IMR-90 (cell line): ENCODE measurements around the gene ETFB. TPM values are rescaled to one million over a fixed set of nuclear protein-coding genes. Genes with fewer than 3 reads are reported as not detected.

Experiments
- ATAC-seq: fragments of 200-7000 bp; cut with Tn5 transposase; 2 replicates; pipeline ENCODE4 v1.9.1; 2020; ENCODE audit warnings: low read depth, mild to moderate bottlenecking, moderate library complexity
- BruUV-seq: library from RNA; stranded (reverse); fragments of 400-500 nt; replicated peaks from 2 replicates; lab custom pipeline; 2021; lab: Mats Ljungman, UMichigan
- CTCF ChIA-PET: fragments of 300-600 bp; formaldehyde crosslinking; extraction: SDS; loops from one replicate; lab custom pipeline; 2021; ENCODE audit warnings: antibody characterized with exemption; lab: Yijun Ruan, JAX
- POLR2A ChIA-PET: fragments of 300-600 bp; sonication (Branson Sonifier 250); formaldehyde crosslinking; loops from one replicate; lab custom pipeline; 2022; ENCODE audit warnings: antibody characterized with exemption; ENCODE audit not compliant: unreplicated experiment; lab: Charles Lee
- DNase-seq: peaks from one replicate; pipeline ENCODE4 v3.0.0; 2013
- H2AFZ ChIP-seq: replicated peaks from 2 replicates; pipeline ENCODE3; 2013; ENCODE audit warnings: low read length, mild to moderate bottlenecking; ENCODE audit not compliant: poor library complexity
- H2AK5ac ChIP-seq: 2 replicates; pipeline ENCODE4 v1.6.1; 2013; ENCODE audit warnings: low read depth, low read length, inconsistent platforms
- H2AK9ac ChIP-seq: replicated peaks from 2 replicates; pipeline ENCODE3; 2013; ENCODE audit warnings: mild to moderate bottlenecking, low read depth, low read length, moderate library complexity; ENCODE audit not compliant: poor library complexity
- H2BK120ac ChIP-seq: 2 replicates; pipeline ENCODE4 v1.6.1; 2013; ENCODE audit warnings: low read depth, low read length, inconsistent platforms
- H2BK15ac ChIP-seq: 3 replicates; pipeline ENCODE4 v1.6.1; 2013; ENCODE audit warnings: low read depth, low read length, inconsistent platforms
- H2BK20ac ChIP-seq: 2 replicates; pipeline ENCODE4 v1.6.1; 2013; ENCODE audit warnings: low read depth, mild to moderate bottlenecking, inconsistent platforms, low read length, moderate library complexity
- H2BK5ac ChIP-seq: 2 replicates; pipeline ENCODE4 v1.6.1; 2013; ENCODE audit warnings: mild to moderate bottlenecking, low read depth, low read length, inconsistent platforms; ENCODE audit not compliant: poor library complexity, severe bottlenecking
- H3K14ac ChIP-seq: replicated peaks from 2 replicates; pipeline ENCODE4 v1.6.1; 2013; ENCODE audit warnings: low read depth, low read length, inconsistent platforms
- H3K18ac ChIP-seq: 2 replicates; pipeline ENCODE4 v1.6.1; 2013; ENCODE audit warnings: low read depth, low read length, control low read depth
- H3K23ac ChIP-seq: 2 replicates; pipeline ENCODE4 v1.6.1; 2013; ENCODE audit warnings: low read depth, low read length, inconsistent platforms
- H3K27ac ChIP-seq: 2 replicates; pipeline ENCODE4 v1.5.1; 2013; ENCODE audit warnings: mild to moderate bottlenecking, control low read depth, low read length; ENCODE audit not compliant: insufficient read depth
- H3K27me3 ChIP-seq: 2 replicates; pipeline ENCODE4 v1.6.1; 2013; ENCODE audit warnings: low read length; ENCODE audit not compliant: control insufficient read depth, insufficient read depth
- H3K36me3 ChIP-seq: 2 replicates; pipeline ENCODE4 v1.6.1; 2013; ENCODE audit warnings: low read length, mixed read lengths; ENCODE audit not compliant: control insufficient read depth, insufficient read depth
- H3K4ac ChIP-seq: 2 replicates; pipeline ENCODE4 v1.6.1; 2013; ENCODE audit warnings: low read depth, low read length, inconsistent platforms
- H3K4me1 ChIP-seq: 2 replicates; pipeline ENCODE4 v1.6.1; 2013; ENCODE audit warnings: low read length, mixed read lengths; ENCODE audit not compliant: control insufficient read depth, insufficient read depth
- H3K4me2 ChIP-seq: 2 replicates; pipeline ENCODE4 v1.6.1; 2013; ENCODE audit warnings: low read depth, mild to moderate bottlenecking, control low read depth, low read length, moderate library complexity
- H3K4me3 ChIP-seq: 2 replicates; pipeline ENCODE4 v1.5.1; 2013; ENCODE audit warnings: low read depth, mild to moderate bottlenecking, control low read depth, low read length, moderate library complexity; ENCODE audit not compliant: insufficient read depth
- H3K56ac ChIP-seq: 2 replicates; pipeline ENCODE4 v1.6.1; 2013; ENCODE audit warnings: low read length, inconsistent platforms; ENCODE audit not compliant: insufficient read depth; ENCODE audit errors: extremely low read depth
- H3K79me1 ChIP-seq, 2 experiments: 2 replicates each; pipeline ENCODE4 v1.6.1; 2013; ENCODE audit warnings: low read length in 2 of 2, inconsistent platforms in 1 of 2, low read depth in 1 of 2
- H3K9ac ChIP-seq: 2 replicates; pipeline ENCODE4 v1.6.1; 2013; ENCODE audit warnings: low read depth, low read length, control low read depth
- H3K9me1 ChIP-seq: 2 replicates; pipeline ENCODE4 v1.6.1; 2013; ENCODE audit warnings: low read length, inconsistent platforms; ENCODE audit not compliant: insufficient read depth
- H3K9me3 ChIP-seq: 2 replicates; pipeline ENCODE4 v1.6.1; 2013; ENCODE audit warnings: low read length; ENCODE audit not compliant: control insufficient read depth, insufficient read depth
- H4K20me1 ChIP-seq: 2 replicates; pipeline ENCODE4 v1.6.1; 2013; ENCODE audit warnings: low read length, inconsistent platforms; ENCODE audit not compliant: insufficient read depth
- H4K5ac ChIP-seq: 2 replicates; pipeline ENCODE4 v1.6.1; 2013; ENCODE audit warnings: mild to moderate bottlenecking, low read depth, low read length, control low read depth
- H4K8ac ChIP-seq, 2 experiments: 2 replicates each; pipeline ENCODE4 v1.6.1; 2013; ENCODE audit warnings: low read depth in 2 of 2, low read length in 2 of 2, control low read depth in 1 of 2, inconsistent platforms in 1 of 2
- H4K91ac ChIP-seq: 2 replicates; pipeline ENCODE4 v1.6.1; 2013; ENCODE audit warnings: low read depth, low read length, inconsistent platforms; ENCODE audit not compliant: insufficient read depth
- BHLHE40 ChIP-seq: fragments of 150-350 bp; IDR thresholded peaks from 2 replicates; pipeline ENCODE4 v1.6.1; 2016; ENCODE audit warnings: mild to moderate bottlenecking, low read depth, low read length
- CEBPB ChIP-seq: IDR thresholded peaks from 2 replicates; pipeline ENCODE4 v1.6.1; 2012; ENCODE audit warnings: low read depth, low read length, improper control_type of control experiment
- CHD1 ChIP-seq: IDR thresholded peaks from 2 replicates; pipeline ENCODE4 v1.6.1; 2012; ENCODE audit warnings: low read depth, low read length, improper control_type of control experiment
- ELK1 ChIP-seq: fragments of 150-350 bp; IDR thresholded peaks from 2 replicates; pipeline ENCODE4 v1.6.1; 2016; ENCODE audit warnings: low read depth, mild to moderate bottlenecking, low read length, moderate library complexity, borderline replicate concordance
- FOS ChIP-seq: fragments of 150-350 bp; IDR thresholded peaks from 2 replicates; pipeline ENCODE4 v1.6.1; 2016; ENCODE audit warnings: low read depth, low read length
- MAZ ChIP-seq: IDR thresholded peaks from 2 replicates; pipeline ENCODE4 v1.6.1; 2012; ENCODE audit warnings: low read depth, mild to moderate bottlenecking, low read length, improper control_type of control experiment, moderate library complexity, borderline replicate concordance
- MXI1 ChIP-seq: IDR thresholded peaks from 2 replicates; pipeline ENCODE4 v1.6.1; 2012; ENCODE audit warnings: low read depth, mild to moderate bottlenecking, low read length, moderate library complexity, borderline replicate concordance
- POLR2A ChIP-seq: IDR thresholded peaks from 2 replicates; pipeline ENCODE4 v1.6.1; 2012; ENCODE audit warnings: mild to moderate bottlenecking, low read depth, low read length
- RAD21 ChIP-seq: IDR thresholded peaks from 2 replicates; pipeline ENCODE4 v1.6.1; 2012; ENCODE audit warnings: low read length, improper control_type of control experiment
- RCOR1 ChIP-seq: IDR thresholded peaks from 2 replicates; pipeline ENCODE4 v1.6.1; 2012; ENCODE audit warnings: mild to moderate bottlenecking, low read length, improper control_type of control experiment; ENCODE audit not compliant: insufficient replicate concordance
- RFX5 ChIP-seq: IDR thresholded peaks from 2 replicates; pipeline ENCODE4 v1.8.0; 2012; ENCODE audit warnings: low read depth, mild to moderate bottlenecking, low read length, moderate library complexity
- WGBS, 2 experiments: methylation state at CpG; one replicate each; pipeline versions ENCODE4 v1.1.5 to v1.1.7; 2013; ENCODE audit warnings: missing lambda C conversion rate in 2 of 2; ENCODE audit not compliant: insufficient read length in 1 of 2; ENCODE audit errors: extremely low coverage in 2 of 2; 5-methylcytosine and 5-hydroxymethylcytosine counted together
- dilution Hi-C: fragments of 300-500 bp; cut with HindIII; formaldehyde crosslinking; loops from one replicate; pipeline ENCODE4 v1.14.3; 2018; ENCODE audit warnings: low sequenced_read_pairs; ENCODE audit not compliant: unreplicated experiment
- in situ Hi-C: fragments of 300-500 bp; cut with MboI; formaldehyde crosslinking; loops from 3 replicates; pipeline ENCODE4 v1.14.3; 2019; ENCODE audit warnings: low sequenced_read_pairs, inconsistent platforms, mixed read lengths
- intact Hi-C: fragments of 100-400 bp; cut with micrococcal nuclease; formaldehyde crosslinking; loops from 2 replicates; pipeline ENCODE4 v1.10.0; 2022
- polyA plus RNA-seq, 3 experiments: library from polyadenylated mRNA; depleted of rRNA; stranded (reverse); fragments of >200 nt; gene quantifications; 2 replicates each; pipeline ENCODE4 v1.2.3, GENCODE V29; 2012; ENCODE audit warnings: low replicate concordance in 1 of 3
- total RNA-seq: library from RNA; depleted of rRNA; stranded (reverse); fragments of >200 nt; gene quantifications from 2 replicates; pipeline ENCODE4 v1.2.3, GENCODE V29; 2012

The ETFB gene
- total and polyA plus RNA-seq, 2 of the 4 experiments (the other 2 are of a cell fraction) = 141 to 166 TPM

DNA sequence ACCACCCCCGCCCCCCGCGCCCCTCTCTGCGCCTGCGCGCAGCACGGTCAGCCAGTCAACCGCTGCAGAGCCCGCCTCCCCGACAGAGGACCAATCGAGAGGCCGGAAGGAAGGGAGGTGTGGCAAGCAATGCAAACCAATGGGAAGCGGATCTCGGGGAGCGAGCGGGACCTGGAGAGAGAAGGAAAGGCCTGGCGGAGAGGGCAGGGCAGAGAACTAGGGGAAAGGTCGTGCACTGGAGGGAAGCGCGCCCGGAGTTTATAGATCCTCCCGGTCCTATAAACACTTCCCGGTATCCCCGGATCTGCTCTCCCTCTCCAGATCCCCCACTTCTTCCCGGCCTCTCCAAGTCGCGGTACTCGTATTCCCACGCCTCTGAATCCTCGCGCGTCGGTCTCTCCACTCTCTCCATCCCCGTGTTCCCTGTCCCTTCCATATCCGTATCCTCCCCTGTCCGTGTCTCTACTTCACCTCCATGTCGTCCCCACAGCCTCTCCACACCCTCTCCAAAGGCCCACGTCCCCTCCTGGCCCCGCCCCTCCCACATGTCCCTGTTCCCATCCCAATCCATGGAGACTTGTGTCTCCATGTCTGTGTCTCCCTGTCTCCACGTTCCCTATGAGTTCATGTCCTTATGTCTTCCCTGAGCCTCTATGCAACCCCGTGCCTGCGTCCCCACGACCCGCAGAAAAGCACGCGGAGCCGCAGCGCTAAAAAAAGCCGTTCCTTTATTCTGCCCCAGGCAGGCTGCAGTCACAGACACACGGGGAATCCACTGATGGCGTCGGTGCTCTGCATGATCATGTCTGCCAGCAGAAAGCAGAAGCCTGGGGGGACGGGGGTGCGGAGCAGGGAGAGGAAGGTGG, 434 bp upstream of the ETFB start:
- POLR2A ChIA-PET = interaction anchor here (1.1 kb wide), 1 partner anchor 27 kb away, joined by 3 read pairs; no protein-coding TSS in a partner anchor

More for the DNA sequence above, 434 bp upstream of the ETFB start:
- peak overlapping the region; percentile 69 for H4K91ac ChIP-seq
- H3K4me1 ChIP-seq = peaks cover 16% of the 10 kb centered on the region
- H2AK9ac ChIP-seq = peak overlapping the region; percentile 98
- peak overlapping the region; percentile 54 for H2BK120ac ChIP-seq
- H3K27me3 ChIP-seq = no peaks in the 10 kb centered on the region
- H3K4ac ChIP-seq = peak overlapping the region; percentile 85
- H2AFZ ChIP-seq = peak overlapping the region; percentile 100
- peak overlapping the region; percentile 37 for H3K18ac ChIP-seq
- H2AK5ac ChIP-seq = peak overlapping the region; percentile 79
- peak overlapping the region; percentile 77 for H3K27ac ChIP-seq
- peak overlapping the region; percentile 84 for H3K4me3 ChIP-seq
- H3K56ac ChIP-seq = peak overlapping the region; percentile 81
- H3K23ac ChIP-seq = peak overlapping the region; percentile 70
- DNase-seq (peak; percentile 96), ATAC-seq (peak; percentile 71)
- BruUV-seq = no TSS peak
- peak overlapping the region; percentile 49 for H2BK5ac ChIP-seq
- CTCF ChIA-PET = no interaction called here
- peak overlapping the region; percentile 85 for H3K4me2 ChIP-seq
- peaks cover 15% of the 10 kb centered on the region for H3K9me1 ChIP-seq
- H4K20me1 ChIP-seq = no peaks in the 10 kb centered on the region
- H3K79me1 ChIP-seq = peaks cover 12 to 47% of the 10 kb centered on the region in 2 experiments; a peak in 3 of 4 replicates
- no peaks in the 10 kb centered on the region for H3K9me3 ChIP-seq
- H3K14ac ChIP-seq = peak overlapping the region; percentile 80
- dilution Hi-C loops (no loop called here), intact Hi-C loops (loop anchor here (1.0 kb wide), 2 partner anchors 27 to 28 kb away; no protein-coding TSS in a partner anchor), in situ Hi-C loops (no loop called here)
- TF ChIP-seq ELK1 (no peak), BHLHE40 (no peak), CHD1 (no peak), MAZ (peak; percentile 47; the same call in 1 of the 2 replicates), MXI1 (no peak; the same call in 1 of the 2 replicates), POLR2A (peak; percentile 41; the same call in 1 of the 2 replicates), FOS (no peak), RAD21 (no peak), CEBPB (peak; percentile 52; the same call in 1 of the 2 replicates), RCOR1 (no peak), RFX5 (no peak)
- no peak overlapping the region for H2BK20ac ChIP-seq
- peak overlapping the region; percentile 77 to 80 for H4K8ac ChIP-seq
- no peaks in the 10 kb centered on the region for H3K36me3 ChIP-seq
- 0% methylated on average over 24 of the region's 54 CpGs; no CpG with 5 or more reads in 1 of the 2 experiments for WGBS, 2 experiments
- no peak overlapping the region for H2BK15ac ChIP-seq
- H4K5ac ChIP-seq = peak overlapping the region; percentile 43
- peak overlapping the region; percentile 52 for H3K9ac ChIP-seq
